SK-N-SH (cell line): ENCODE results near the gene ARAP1. TPM values are rescaled to one million over a fixed set of nuclear protein-coding genes. Genes with fewer than 3 reads are reported as not detected.

ENCODE experiments used
- CTCF ChIA-PET: fragments of 300-600, 350-600 bp; formaldehyde crosslinking; extraction: SDS; loops from one replicate; lab custom pipeline; 2021; lab: Yijun Ruan, JAX
- POLR2A ChIA-PET: fragments of 350-600 bp; sonication (Branson Sonifier 250); formaldehyde crosslinking; extraction: SDS; loops from one replicate; lab custom pipeline; 2020; ENCODE audit warnings: antibody characterized with exemption, inconsistent platforms; lab: Yijun Ruan, JAX
- DNase-seq: peaks from one replicate; pipeline ENCODE4 v3.0.0; 2012
- H2AFZ ChIP-seq: fragments of 200-600 bp; sonication (generic); 2 replicates; pipeline ENCODE4 v1.8.1; 2016; ENCODE audit warnings: antibody characterized with exemption, mild to moderate bottlenecking, low read depth
- H3F3A ChIP-seq: fragments of 200-600 bp; sonication (generic); replicated peaks from 2 replicates; pipeline ENCODE3; 2016; ENCODE audit warnings: antibody characterized with exemption, mild to moderate bottlenecking; ENCODE audit not compliant: insufficient read depth
- H3K27ac ChIP-seq, 2 experiments: fragments of 200-500 bp in 1 of 2; fragments of 200-600 bp in 1 of 2; sonication (Bioruptor generic) in 1 of 2; sonication (generic), shearing (Covaris generic) in 1 of 2; 2 replicates each; pipeline versions ENCODE4 v1.5.1 to v1.6.1; 2014 to 2016; ENCODE audit warnings: low read depth in 2 of 2, inconsistent platforms in 1 of 2, low read length in 1 of 2, mild to moderate bottlenecking in 1 of 2, mixed read lengths in 1 of 2
- H3K27me3 ChIP-seq: fragments of 200-600 bp; sonication (generic), shearing (Covaris generic); 2 replicates; pipeline ENCODE4 v1.6.1; 2016; ENCODE audit warnings: mixed run types; ENCODE audit not compliant: insufficient read depth
- H3K36me3 ChIP-seq, 2 experiments: fragments of 200-500 bp in 1 of 2; fragments of 200-600 bp in 1 of 2; sonication (Bioruptor generic) in 1 of 2; sonication (generic) in 1 of 2; replicated peaks in 1 of 2; 2 replicates each; pipeline versions ENCODE3 to v1.5.1; 2014 to 2016; ENCODE audit warnings: low read length in 1 of 2, mild to moderate bottlenecking in 1 of 2; ENCODE audit not compliant: insufficient read depth in 2 of 2, control insufficient read depth in 1 of 2
- H3K4me1 ChIP-seq, 2 experiments: fragments of 200-500 bp in 1 of 2; fragments of 200-600 bp in 1 of 2; sonication (Bioruptor generic) in 1 of 2; sonication (generic), shearing (Covaris generic) in 1 of 2; 2 replicates each; pipeline versions ENCODE4 v1.5.1 to v1.6.1; 2014 to 2016; ENCODE audit warnings: low read depth in 1 of 2, low read length in 1 of 2, mixed run types in 1 of 2; ENCODE audit not compliant: insufficient read depth in 2 of 2, control insufficient read depth in 1 of 2
- H3K4me2 ChIP-seq: fragments of 200-600 bp; sonication (generic), shearing (Covaris generic); 2 replicates; pipeline ENCODE4 v1.6.1; 2017; ENCODE audit warnings: mixed run types
- H3K4me3 ChIP-seq, 2 experiments: fragments of 200-500 bp in 1 of 2; fragments of 200-600 bp in 1 of 2; sonication (Bioruptor generic) in 1 of 2; sonication (generic), shearing (Covaris generic) in 1 of 2; 2 replicates each; pipeline versions ENCODE4 v1.5.1 to v1.8.1; 2014 to 2016; ENCODE audit warnings: low read depth in 2 of 2, inconsistent platforms in 1 of 2, low read length in 1 of 2, mild to moderate bottlenecking in 1 of 2, mixed read lengths in 1 of 2, moderate library complexity in 1 of 2
- H3K79me2 ChIP-seq: fragments of 200-600 bp; sonication (generic); 2 replicates; pipeline ENCODE4 v1.8.1; 2017; ENCODE audit warnings: mild to moderate bottlenecking; ENCODE audit not compliant: insufficient read depth
- H3K9ac ChIP-seq: fragments of 200-600 bp; sonication (generic); 2 replicates; pipeline ENCODE4 v1.6.1; 2017; ENCODE audit warnings: mixed run types
- H3K9me2 ChIP-seq: fragments of 200-600 bp; sonication (generic); 2 replicates; pipeline ENCODE4 v1.6.1; 2017; ENCODE audit warnings: mixed run types
- H3K9me3 ChIP-seq: fragments of 200-600 bp; sonication (generic); 2 replicates; pipeline ENCODE4 v1.6.1; 2017; ENCODE audit warnings: mixed run types, mild to moderate bottlenecking, moderate library complexity
- H4K20me1 ChIP-seq: fragments of 200-600 bp; sonication (generic); 2 replicates; pipeline ENCODE4 v1.6.1; 2017; ENCODE audit warnings: mild to moderate bottlenecking, mixed run types; ENCODE audit not compliant: insufficient read depth
- CHD2 ChIP-seq: fragments of 150-350 bp; IDR thresholded peaks from 2 replicates; pipeline ENCODE4 v1.6.1; 2018; ENCODE audit warnings: low read length; ENCODE audit not compliant: partially characterized antibody
- ELF1 ChIP-seq: IDR thresholded peaks from 2 replicates; pipeline ENCODE4 v1.4.0; 2012
- FOSL2 ChIP-seq: IDR thresholded peaks from 2 replicates; pipeline ENCODE4 v1.4.0; 2012; ENCODE audit warnings: low read depth, mild to moderate bottlenecking, moderate library complexity, borderline replicate concordance
- FOXJ3 ChIP-seq: sonication (generic); formaldehyde crosslinking; IDR thresholded peaks from 2 replicates; pipeline ENCODE4 v1.5.1; 2020; ENCODE audit warnings: mild to moderate bottlenecking, missing genetic modification reagents
- MAX ChIP-seq: IDR thresholded peaks from 2 replicates; pipeline ENCODE4 v1.4.0; 2012; ENCODE audit warnings: low read depth
- MEF2A ChIP-seq: IDR thresholded peaks from 2 replicates; pipeline ENCODE4 v1.4.0; 2012; ENCODE audit warnings: low read depth, borderline replicate concordance
- NFIC ChIP-seq: IDR thresholded peaks from 2 replicates; pipeline ENCODE4 v1.4.0; 2012; ENCODE audit warnings: borderline replicate concordance
- NRF1 ChIP-seq: IDR thresholded peaks from 2 replicates; pipeline ENCODE4 v1.6.1; 2012; ENCODE audit warnings: low read depth, mild to moderate bottlenecking, low read length
- POLR2AphosphoS5 ChIP-seq: IDR thresholded peaks from 2 replicates; pipeline ENCODE4 v1.6.1; 2012; ENCODE audit warnings: low read depth, low read length
- RCOR1 ChIP-seq: fragments of 150-350 bp; IDR thresholded peaks from 2 replicates; pipeline ENCODE4 v1.6.1; 2017; ENCODE audit warnings: antibody characterized with exemption, low read length
- REST ChIP-seq: IDR thresholded peaks from 2 replicates; pipeline ENCODE4 v1.6.1; 2012; ENCODE audit warnings: mild to moderate bottlenecking, low read depth, low read length, moderate library complexity
- RFX5 ChIP-seq: IDR thresholded peaks from 2 replicates; pipeline ENCODE4 v1.6.1; 2012; ENCODE audit warnings: mild to moderate bottlenecking, improper control_type of control experiment, low read length
- SMC3 ChIP-seq: IDR thresholded peaks from 2 replicates; pipeline ENCODE4 v1.6.1; 2012; ENCODE audit warnings: low read depth, low read length, improper control_type of control experiment
- TAF1 ChIP-seq: IDR thresholded peaks from 2 replicates; pipeline ENCODE4 v1.6.1; 2012; ENCODE audit warnings: low read depth, mild to moderate bottlenecking, low read length, moderate library complexity, borderline replicate concordance
- TCF12 ChIP-seq: IDR thresholded peaks from 2 replicates; pipeline ENCODE4 v1.4.0; 2012
- TEAD4 ChIP-seq: IDR thresholded peaks from 2 replicates; pipeline ENCODE4 v1.4.0; 2012; ENCODE audit warnings: mild to moderate bottlenecking, borderline replicate concordance; ENCODE audit not compliant: insufficient read depth
- USF1 ChIP-seq: IDR thresholded peaks from 2 replicates; pipeline ENCODE4 v1.4.0; 2012; ENCODE audit warnings: low read depth, borderline replicate concordance
- YY1 ChIP-seq: IDR thresholded peaks from 2 replicates; pipeline ENCODE4 v1.4.0; 2012; ENCODE audit warnings: low read depth, mild to moderate bottlenecking
- WGBS: methylation state at CpG from one replicate; pipeline ENCODE4 v1.1.6; 2017; ENCODE audit warnings: low lambda C conversion rate; 5-methylcytosine and 5-hydroxymethylcytosine counted together
- polyA plus RNA-seq, 3 experiments: library from polyadenylated mRNA; depleted of rRNA; stranded (reverse); fragments of >200 nt; gene quantifications; 2 replicates each; pipeline ENCODE4 v1.2.3, GENCODE V29; 2012
- TF ChIP-seq, protein P1 (sequence below): IDR thresholded peaks from 2 replicates; pipeline ENCODE4 v1.4.0; 2012; ENCODE audit warnings: low read depth, borderline replicate concordance

Gene ARAP1
- polyA plus RNA-seq, 1 of the 3 experiments (the other 2 are of a cell fraction), result 56.6 TPM

DNA sequence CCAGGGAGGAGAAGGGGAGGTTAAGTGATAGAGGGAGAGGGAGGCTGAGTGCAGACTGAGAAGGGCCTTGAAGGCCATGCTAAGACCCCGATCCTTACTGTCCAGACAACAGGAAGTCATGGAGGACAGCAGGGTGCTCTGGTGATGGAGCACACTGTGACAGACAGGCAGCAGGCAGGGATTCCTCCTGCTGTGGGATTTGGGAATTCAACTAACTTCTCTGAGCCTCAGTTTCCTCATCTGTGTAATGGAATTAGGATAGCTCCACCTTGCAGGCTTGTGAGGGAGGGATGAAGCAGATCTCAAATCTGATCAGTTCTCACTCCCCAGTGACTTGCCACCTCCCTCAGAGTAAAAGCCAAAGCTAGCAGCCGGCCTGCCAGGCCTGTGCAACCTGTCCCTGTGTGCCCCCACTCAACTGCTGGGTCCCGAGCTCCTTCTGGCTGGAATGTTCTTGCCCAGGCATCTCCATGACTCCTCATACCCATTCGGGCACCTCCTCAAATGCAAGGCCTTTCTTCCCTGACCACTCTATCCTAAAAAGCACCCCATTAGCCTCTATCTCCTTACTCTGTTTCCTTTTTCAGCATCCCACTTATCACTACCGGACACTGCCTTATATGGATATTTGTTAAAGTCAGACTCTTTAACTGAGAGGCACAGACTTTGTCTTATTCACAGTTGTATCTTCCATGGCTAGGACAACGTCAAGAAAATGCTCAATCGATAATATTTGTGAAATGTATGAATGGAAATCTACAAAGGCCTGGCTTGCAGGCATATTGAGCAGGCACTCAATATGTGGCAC, 9.5 kb downstream of the ARAP1 start:
- Histone ChIP-seq H2AFZ (no peak overlapping the region), H3K4me2 (no peak overlapping the region), H3K9ac (no peak overlapping the region), H3K4me3 (no peak overlapping the region), H3K27me3 (no peaks in the 10 kb centered on the region), H4K20me1 (no peaks in the 10 kb centered on the region; the same call in 1 of the 2 replicates), H3F3A (no peaks in the 10 kb centered on the region), H3K4me1 (peaks cover 0 to 69% of the 10 kb centered on the region in 2 experiments; a peak in 2 of 4 replicates), H3K79me2 (peaks cover 26% of the 10 kb centered on the region; the same call in 1 of the 2 replicates), H3K27ac (no peak overlapping the region), H3K36me3 (no peaks in the 10 kb centered on the region), H3K9me3 (no peaks in the 10 kb centered on the region)
- DNase-seq, result no peak
- POLR2A ChIA-PET, result no interaction called here
- CTCF ChIA-PET, result interaction anchor here (1.1 kb wide), 1 partner anchor 50 kb away, joined by 5 read pairs; no protein-coding TSS in a partner anchor
- TF ChIP-seq NRF1 (no peak), SMC3 (no peak), ELF1 (no peak), TEAD4 (no peak), MEF2A (no peak), NFIC (no peak), REST (no peak), YY1 (no peak), USF1 (no peak), TCF12 (no peak), FOSL2 (no peak), RCOR1 (no peak), POLR2AphosphoS5 (no peak), MAX (no peak), CHD2 (no peak), RFX5 (no peak), FOXJ3 (CRISPR knock-in tag) (no peak), TAF1 (no peak)
- TF ChIP-seq, protein P1, sequence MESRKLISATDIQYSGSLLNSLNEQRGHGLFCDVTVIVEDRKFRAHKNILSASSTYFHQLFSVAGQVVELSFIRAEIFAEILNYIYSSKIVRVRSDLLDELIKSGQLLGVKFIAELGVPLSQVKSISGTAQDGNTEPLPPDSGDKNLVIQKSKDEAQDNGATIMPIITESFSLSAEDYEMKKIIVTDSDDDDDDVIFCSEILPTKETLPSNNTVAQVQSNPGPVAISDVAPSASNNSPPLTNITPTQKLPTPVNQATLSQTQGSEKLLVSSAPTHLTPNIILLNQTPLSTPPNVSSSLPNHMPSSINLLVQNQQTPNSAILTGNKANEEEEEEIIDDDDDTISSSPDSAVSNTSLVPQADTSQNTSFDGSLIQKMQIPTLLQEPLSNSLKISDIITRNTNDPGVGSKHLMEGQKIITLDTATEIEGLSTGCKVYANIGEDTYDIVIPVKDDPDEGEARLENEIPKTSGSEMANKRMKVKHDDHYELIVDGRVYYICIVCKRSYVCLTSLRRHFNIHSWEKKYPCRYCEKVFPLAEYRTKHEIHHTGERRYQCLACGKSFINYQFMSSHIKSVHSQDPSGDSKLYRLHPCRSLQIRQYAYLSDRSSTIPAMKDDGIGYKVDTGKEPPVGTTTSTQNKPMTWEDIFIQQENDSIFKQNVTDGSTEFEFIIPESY, result no peak
- TF ChIP-seq, all 33 proteins: peak for 0
- WGBS, result 94% methylated on average over 7 of the region's 7 CpGs
- H3K9me2 ChIP-seq, result no peaks in the 10 kb centered on the region
